ENCODE results near the gene IQSEC3.

IQSEC3 gene

DNA sequence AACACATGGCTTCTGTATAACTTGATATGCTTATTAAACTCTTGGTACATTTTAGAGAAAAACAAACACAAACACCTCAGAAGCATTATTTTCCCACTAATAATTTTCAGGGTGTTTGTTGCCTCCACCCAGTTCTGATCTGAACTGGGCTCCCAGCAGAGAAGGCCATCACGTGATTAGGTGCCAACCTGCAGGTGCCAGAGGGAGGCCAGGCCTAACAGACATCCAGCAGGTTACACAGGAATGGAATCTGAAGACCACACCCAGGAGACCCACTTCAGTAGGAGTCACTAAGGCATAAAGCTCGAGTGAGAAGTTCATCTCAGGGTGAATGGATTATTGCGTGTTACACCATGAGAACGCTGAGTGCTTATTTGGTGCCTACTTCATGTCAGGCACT, 138.5 kb downstream of the IQSEC3 start:
- H3K4me3 ChIP-seq (ENCODE audit: low read depth, low read length), result no peak overlapping the region
- TF ChIP-seq, protein P1, sequence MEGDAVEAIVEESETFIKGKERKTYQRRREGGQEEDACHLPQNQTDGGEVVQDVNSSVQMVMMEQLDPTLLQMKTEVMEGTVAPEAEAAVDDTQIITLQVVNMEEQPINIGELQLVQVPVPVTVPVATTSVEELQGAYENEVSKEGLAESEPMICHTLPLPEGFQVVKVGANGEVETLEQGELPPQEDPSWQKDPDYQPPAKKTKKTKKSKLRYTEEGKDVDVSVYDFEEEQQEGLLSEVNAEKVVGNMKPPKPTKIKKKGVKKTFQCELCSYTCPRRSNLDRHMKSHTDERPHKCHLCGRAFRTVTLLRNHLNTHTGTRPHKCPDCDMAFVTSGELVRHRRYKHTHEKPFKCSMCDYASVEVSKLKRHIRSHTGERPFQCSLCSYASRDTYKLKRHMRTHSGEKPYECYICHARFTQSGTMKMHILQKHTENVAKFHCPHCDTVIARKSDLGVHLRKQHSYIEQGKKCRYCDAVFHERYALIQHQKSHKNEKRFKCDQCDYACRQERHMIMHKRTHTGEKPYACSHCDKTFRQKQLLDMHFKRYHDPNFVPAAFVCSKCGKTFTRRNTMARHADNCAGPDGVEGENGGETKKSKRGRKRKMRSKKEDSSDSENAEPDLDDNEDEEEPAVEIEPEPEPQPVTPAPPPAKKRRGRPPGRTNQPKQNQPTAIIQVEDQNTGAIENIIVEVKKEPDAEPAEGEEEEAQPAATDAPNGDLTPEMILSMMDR (IDR thresholded peaks at IDR 0.05; ENCODE audit: insufficient read depth, low read depth, low read length, missing control alignments), result no peak
- DNase-seq (ENCODE audit: low read depth), result no peak

DNA sequence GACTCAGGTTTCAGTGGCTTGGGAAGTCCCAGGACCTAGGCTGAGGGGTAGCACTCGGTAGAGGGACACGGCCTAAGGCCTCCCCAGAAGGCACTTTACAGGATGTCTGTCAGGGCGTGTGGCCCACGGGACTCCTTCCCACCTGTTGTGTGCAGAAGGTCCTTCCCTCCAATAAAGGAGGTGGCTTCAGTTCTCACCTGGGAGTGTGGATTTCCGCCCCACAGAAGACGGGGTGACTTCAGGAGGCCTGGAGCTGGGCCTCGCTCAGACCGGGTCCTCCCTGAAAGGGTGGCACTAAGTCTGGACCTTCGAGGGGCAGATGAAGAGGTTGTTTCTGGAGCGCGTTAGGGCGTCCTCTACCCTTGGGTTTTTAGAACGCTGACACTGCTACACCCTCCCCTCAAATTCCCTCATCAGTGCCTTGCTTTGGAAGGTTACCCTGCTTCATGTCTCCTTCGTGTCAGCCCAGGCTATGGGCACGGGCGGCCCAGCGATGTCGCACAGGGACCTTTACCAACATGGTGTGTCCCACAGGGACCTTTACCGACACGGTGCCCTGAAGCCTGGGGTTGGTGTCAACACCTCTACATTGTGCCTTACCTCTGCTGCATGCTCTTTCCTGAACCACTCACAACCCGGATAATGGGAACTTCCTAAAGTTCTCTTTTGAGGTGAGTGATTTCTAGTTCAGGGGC, 140.3 kb downstream of the IQSEC3 start:
- TF ChIP-seq, protein P1 (IDR thresholded peaks at IDR 0.05; ENCODE audit: insufficient read depth, low read depth, low read length, missing control alignments), result no peak
- no peak for DNase-seq (ENCODE audit: low read depth)
- H3K4me3 ChIP-seq (ENCODE audit: low read depth, low read length), result no peak overlapping the region

DNA sequence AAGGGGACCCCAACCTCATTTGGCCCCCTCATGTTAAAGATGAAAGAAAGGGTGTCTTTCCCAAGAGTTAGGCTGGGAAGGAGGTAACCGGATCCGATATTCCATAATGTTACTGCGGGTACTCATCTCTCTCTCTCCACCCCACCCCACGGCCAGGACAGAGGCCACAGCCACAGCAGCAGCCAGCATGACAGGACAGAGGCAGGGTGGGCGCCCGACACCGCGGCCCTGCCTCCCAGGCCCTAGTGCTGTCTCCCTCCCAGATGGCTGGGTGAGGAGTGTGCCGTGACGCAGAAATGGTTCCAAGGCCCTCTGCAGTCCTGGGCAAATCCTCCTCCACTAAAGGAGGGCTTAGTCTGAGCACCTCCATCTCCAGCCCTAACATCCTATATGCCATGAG, 141.2 kb downstream of the IQSEC3 start:
- H3K4me3 ChIP-seq (ENCODE audit: low read depth, low read length), result no peak overlapping the region
- TF ChIP-seq, protein P1 (IDR thresholded peaks at IDR 0.05; ENCODE audit: insufficient read depth, low read depth, low read length, missing control alignments), result no peak

DNA sequence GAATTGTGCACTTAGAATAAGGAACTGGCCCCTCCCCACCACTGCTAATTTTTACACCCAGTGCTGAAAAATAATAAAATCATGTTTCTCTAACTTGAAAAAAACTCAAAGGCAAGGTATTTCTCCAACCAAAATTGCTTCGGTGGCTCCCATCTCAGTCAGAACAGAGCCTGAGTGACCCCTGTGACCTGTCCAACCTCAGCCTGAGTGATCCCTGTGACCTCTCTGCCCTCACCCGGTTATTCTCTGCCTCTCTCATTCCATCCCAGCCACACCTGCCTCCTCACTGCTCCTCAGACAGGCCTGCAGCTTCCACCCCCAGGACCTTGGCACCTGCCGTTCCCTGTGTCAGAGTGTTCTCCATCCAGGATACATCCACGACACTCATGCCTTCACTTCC, 142.2 kb downstream of the IQSEC3 start:
- DNase-seq (ENCODE audit: low read depth), result no peak
- TF ChIP-seq, protein P1 (IDR thresholded peaks at IDR 0.05; ENCODE audit: insufficient read depth, low read depth, low read length, missing control alignments), result no peak

More for the DNA sequence above, 141.2 kb downstream of the IQSEC3 start:
- no peak for DNase-seq (ENCODE audit: low read depth)

DNA sequence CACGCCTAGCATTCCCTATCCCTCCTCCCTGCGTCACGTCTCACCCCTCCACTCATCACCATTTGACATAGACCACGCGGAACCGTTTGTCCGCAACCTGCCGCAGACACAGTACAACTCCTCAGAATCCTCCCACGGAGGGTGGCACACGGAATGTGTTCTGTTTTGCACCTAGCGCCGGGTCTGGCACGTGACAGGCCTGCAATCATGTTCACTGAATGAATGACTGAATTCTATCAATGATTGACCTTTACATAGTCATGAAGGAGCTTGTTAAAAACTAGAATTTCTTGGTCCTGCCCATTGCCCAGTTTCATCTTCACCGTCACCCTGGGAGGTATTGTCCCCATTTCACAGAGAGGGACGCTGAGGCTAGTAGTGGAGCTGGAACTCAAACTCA, 142.7 kb downstream of the IQSEC3 start:
- no peak overlapping the region for H3K4me3 ChIP-seq (ENCODE audit: low read depth, low read length)
- no peak for DNase-seq (ENCODE audit: low read depth)
- TF ChIP-seq, protein P1 (IDR thresholded peaks at IDR 0.05; ENCODE audit: insufficient read depth, low read depth, low read length, missing control alignments), result no peak

More for the DNA sequence above, 142.2 kb downstream of the IQSEC3 start:
- no peak overlapping the region for H3K4me3 ChIP-seq (ENCODE audit: low read depth, low read length)

DNA sequence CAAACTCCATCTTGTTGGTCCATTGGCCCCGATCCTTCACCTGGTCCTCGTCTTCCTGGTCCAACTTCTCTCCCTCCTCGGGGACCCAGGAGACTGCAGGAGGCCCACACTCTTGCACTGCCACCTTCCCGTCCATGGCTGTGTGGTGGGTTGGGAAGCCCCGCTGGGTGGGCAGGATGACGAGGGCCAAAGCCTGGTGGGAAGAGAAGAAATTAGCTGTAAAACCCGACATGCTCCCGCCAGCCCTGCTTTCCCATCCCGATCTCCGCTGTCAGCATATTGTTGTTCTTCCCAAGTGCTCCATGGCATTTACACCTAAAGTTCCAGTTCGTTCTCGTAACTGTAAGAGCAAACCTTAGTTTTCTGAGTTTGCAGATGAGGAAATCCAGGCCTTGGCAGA, 143.3 kb downstream of the IQSEC3 start:
- H3K4me3 ChIP-seq (ENCODE audit: low read depth, low read length), result no peak overlapping the region
- TF ChIP-seq, protein P1 (IDR thresholded peaks at IDR 0.05; ENCODE audit: insufficient read depth, low read depth, low read length, missing control alignments), result no peak
- DNase-seq (ENCODE audit: low read depth), result no peak

All from GM12865 (cell line).